ENCODE data around the gene HDAC5.

- TF ChIP-seq CTCF (IDR thresholded peaks at IDR 0.05; ENCODE audit: low read depth, low read length, poor library complexity, severe bottlenecking) (no peak), EZH2phosphoT487 (IDR thresholded peaks at IDR 0.05; ENCODE audit: borderline replicate concordance, low read length) (no peak)
Observed at GRCh38 chr17:44109312-44109630, 14.2 kb downstream of the HDAC5 start.
